ENCODE measurements around the gene GLTP. TPM values are rescaled to one million over a fixed set of nuclear protein-coding genes. Genes with fewer than 3 reads are reported as not detected.
A peak's percentile ranks its signal among the peaks of the same experiment; 100 is the strongest.

The GLTP gene
- total and polyA plus RNA-seq, 2 of the 13 experiments (the other 11 are each of a cell fraction or from before 2014, with no cell fraction given): 10.7 to 12.9 TPM

GRCh38 chr12:109820816-109821381, 59.4 kb downstream of the GLTP start:
- Histone ChIP-seq H4K20me1 (ENCODE audit: insufficient read depth, low read length) (no peaks in the 10 kb centered on the region), H3K4me3 (replicated peaks in 1 of 3; ENCODE audit: insufficient read depth in 1 of 3, low read depth in 2 of 3, low read length in 3 of 3) (no peak overlapping the region; a peak in 1 of 6 replicates), H3K4me1 (ENCODE audit: insufficient read depth, low read length) (peaks cover 80% of the 10 kb centered on the region), H2AFZ (ENCODE audit: low read length) (no peak overlapping the region), H3K27me3 (ENCODE audit: control insufficient read depth in 1 of 2, insufficient read depth in 2 of 2, low read length in 2 of 2) (no peaks in the 10 kb centered on the region), H3K4me2 (ENCODE audit: low read depth, low read length) (no peak overlapping the region; the same call in 1 of the 2 replicates), H3K36me3 (replicated peaks in 1 of 2; ENCODE audit: control insufficient read depth in 1 of 2, insufficient read depth in 2 of 2, low read length in 2 of 2) (no peaks in the 10 kb centered on the region), H3K9ac (ENCODE audit: insufficient read depth, low read depth, low read length) (no peak overlapping the region), H3K79me2 (ENCODE audit: insufficient read depth, low read length) (no peaks in the 10 kb centered on the region), H3K27ac (ENCODE audit: extremely low read length, insufficient read depth, low read length) (no peak overlapping the region), H3K9me3 (ENCODE audit: low read length) (no peaks in the 10 kb centered on the region)
- CTCF ChIA-PET (ENCODE audit: low intra/inter-chr PET ratio, low total read pairs): no interaction called here
- ATAC-seq: no peak
- intact Hi-C loops (cut with micrococcal nuclease; ENCODE audit: unreplicated experiment) (no loop called here), in situ Hi-C loops (cut with HindIII; ENCODE audit: extremely low pct_ligation_motif_present, low pct_unique_long_range_greater_than_20kb) (no loop called here)
- BruUV-seq (replicated peaks): no TSS peak
- no peak for DNase-seq (ENCODE audit: low spot score)
- WGBS (ENCODE audit: low lambda C conversion rate): 62% methylated on average over 15 of the region's 16 CpGs
- no peak for TF ChIP-seq HES4 (CRISPR knock-in tag; IDR thresholded peaks at IDR 0.05; ENCODE audit: borderline replicate concordance)
- no peak for TF ChIP-seq RXRA (CRISPR knock-in tag; IDR thresholded peaks at IDR 0.05)
- TF ChIP-seq ZNF768 (CRISPR knock-in tag; IDR thresholded peaks at IDR 0.05): 0 out of 2 replicates have a peak, but pooled peaks have one; percentile 13
- no peak for TF ChIP-seq ZKSCAN8 (CRISPR knock-in tag; IDR thresholded peaks at IDR 0.05; ENCODE audit: borderline replicate concordance)
- no peak for TF ChIP-seq SYNCRIP (IDR thresholded peaks at IDR 0.05; ENCODE audit: insufficient read depth, low read depth, low read length)
- peak; percentile 42; the same call in 1 of the 2 replicates for TF ChIP-seq CEBPG (CRISPR knock-in tag; IDR thresholded peaks at IDR 0.05)
- TF ChIP-seq KDM1A (CRISPR knock-in tag; IDR thresholded peaks at IDR 0.05): 0 out of 2 replicates have a peak, but pooled peaks have one; percentile 29
- TF ChIP-seq CEBPB (IDR thresholded peaks at IDR 0.05; ENCODE audit: borderline replicate concordance, low read depth, low read length): peak; percentile 37; the same call in 1 of the 2 replicates
- TF ChIP-seq ZMYM3 (CRISPR knock-in tag; IDR thresholded peaks at IDR 0.05): 0 out of 2 replicates have a peak, but pooled peaks have one; percentile 9
- TF ChIP-seq ARID2 (CRISPR knock-in tag; IDR thresholded peaks at IDR 0.05; ENCODE audit: borderline replicate concordance): no peak
- FAIRE-seq: no peak
- POLR2A ChIA-PET: no interaction called here
